PC-9 (cell line): ENCODE data around the gene CRTC1.

Source experiments
- EZH2 ChIP-seq: fragments of 200-600 bp; sonication (generic); IDR thresholded peaks from 2 replicates; pipeline ENCODE4 v1.8.0; 2017; ENCODE audit warnings: antibody characterized with exemption, low read depth
- TF ChIP-seq, protein P1 (sequence below): fragments of 200-600 bp; sonication (generic); conservative IDR thresholded peaks from 2 replicates; pipeline ENCODE4 v1.6.1; 2017; ENCODE audit warnings: mixed run types, antibody characterized with exemption, mild to moderate bottlenecking, moderate library complexity

DNA sequence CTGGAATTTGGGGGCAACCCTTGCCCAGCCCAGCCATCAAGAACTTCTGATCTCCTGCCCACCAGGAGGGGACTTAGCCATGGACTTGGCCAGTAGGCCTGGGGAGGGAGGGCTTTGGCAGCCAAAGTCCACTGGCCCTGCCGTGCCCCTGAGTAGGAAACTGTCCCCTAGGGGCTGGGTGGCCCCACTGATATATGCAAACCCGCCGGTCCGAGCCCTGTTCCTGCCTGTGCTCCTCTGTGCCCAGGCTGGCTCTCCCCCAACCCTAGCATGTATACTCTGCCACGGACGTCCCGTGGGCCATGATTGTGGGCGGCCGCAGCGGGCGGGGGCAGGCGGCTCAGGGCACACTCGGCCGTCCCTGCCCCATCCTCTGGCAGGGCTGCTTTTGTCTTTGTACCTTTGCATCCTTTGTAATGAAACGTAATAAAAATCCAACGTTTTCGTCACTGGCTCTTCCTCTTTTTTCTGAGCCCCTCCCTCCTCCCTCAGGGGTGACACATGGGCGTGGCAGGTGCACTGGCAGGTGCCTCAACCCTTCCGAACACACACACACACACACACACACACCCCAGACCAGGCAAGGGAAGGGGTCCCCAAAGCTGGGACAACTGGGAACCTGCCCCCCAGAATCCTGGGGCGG lies 98.5 kb downstream of the CRTC1 start:
- TF ChIP-seq EZH2: no peak
- TF ChIP-seq, protein P1, sequence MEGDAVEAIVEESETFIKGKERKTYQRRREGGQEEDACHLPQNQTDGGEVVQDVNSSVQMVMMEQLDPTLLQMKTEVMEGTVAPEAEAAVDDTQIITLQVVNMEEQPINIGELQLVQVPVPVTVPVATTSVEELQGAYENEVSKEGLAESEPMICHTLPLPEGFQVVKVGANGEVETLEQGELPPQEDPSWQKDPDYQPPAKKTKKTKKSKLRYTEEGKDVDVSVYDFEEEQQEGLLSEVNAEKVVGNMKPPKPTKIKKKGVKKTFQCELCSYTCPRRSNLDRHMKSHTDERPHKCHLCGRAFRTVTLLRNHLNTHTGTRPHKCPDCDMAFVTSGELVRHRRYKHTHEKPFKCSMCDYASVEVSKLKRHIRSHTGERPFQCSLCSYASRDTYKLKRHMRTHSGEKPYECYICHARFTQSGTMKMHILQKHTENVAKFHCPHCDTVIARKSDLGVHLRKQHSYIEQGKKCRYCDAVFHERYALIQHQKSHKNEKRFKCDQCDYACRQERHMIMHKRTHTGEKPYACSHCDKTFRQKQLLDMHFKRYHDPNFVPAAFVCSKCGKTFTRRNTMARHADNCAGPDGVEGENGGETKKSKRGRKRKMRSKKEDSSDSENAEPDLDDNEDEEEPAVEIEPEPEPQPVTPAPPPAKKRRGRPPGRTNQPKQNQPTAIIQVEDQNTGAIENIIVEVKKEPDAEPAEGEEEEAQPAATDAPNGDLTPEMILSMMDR: no peak
